Glutamatergic neuron (in vitro differentiated cells): ENCODE results near the gene ACVR2B. TPM values are rescaled to one million over a fixed set of nuclear protein-coding genes. Genes with fewer than 3 reads are reported as not detected.

Experiments
- DNase-seq: peaks from one replicate; pipeline ENCODE4 v3.0.0; 2022
- H3K27ac Mint-ChIP-seq: one replicate; pipeline ENCODE4 v1.8.0; 2020; ENCODE audit warnings: mild to moderate bottlenecking, mixed read lengths, inconsistent platforms; ENCODE audit not compliant: unreplicated experiment
- H3K27me3 Mint-ChIP-seq: one replicate; pipeline ENCODE4 v1.8.0; 2020; ENCODE audit warnings: mild to moderate bottlenecking, moderate library complexity, mixed read lengths, inconsistent platforms; ENCODE audit not compliant: unreplicated experiment
- H3K36me3 Mint-ChIP-seq: one replicate; pipeline ENCODE4 v1.8.0; 2020; ENCODE audit warnings: mild to moderate bottlenecking, mixed read lengths, inconsistent platforms; ENCODE audit not compliant: unreplicated experiment
- H3K4me1 Mint-ChIP-seq: one replicate; pipeline ENCODE4 v1.8.0; 2020; ENCODE audit warnings: mild to moderate bottlenecking, low read depth, mixed read lengths, inconsistent platforms; ENCODE audit not compliant: unreplicated experiment
- H3K4me3 Mint-ChIP-seq: one replicate; pipeline ENCODE4 v1.8.0; 2020; ENCODE audit warnings: mild to moderate bottlenecking, mixed read lengths, inconsistent platforms; ENCODE audit not compliant: unreplicated experiment
- H3K9me3 Mint-ChIP-seq: one replicate; pipeline ENCODE4 v1.8.0; 2020; ENCODE audit warnings: mild to moderate bottlenecking, moderate library complexity, mixed read lengths, inconsistent platforms; ENCODE audit not compliant: unreplicated experiment
- CTCF ChIP-seq: fragments of 200-600 bp; sonication (generic); IDR thresholded peaks from one replicate; pipeline ENCODE4 v1.5.0; 2021; ENCODE audit not compliant: partially characterized antibody, unreplicated experiment
- total RNA-seq: library from RNA; stranded (reverse); fragmentation: NEBNext Ultra II Directional; extraction: Animal tissue kit (Norgen Biotek cat#: 25700); gene quantifications from one replicate; pipeline ENCODE4 v1.2.1, GENCODE V29; 2021; ENCODE audit not compliant: unreplicated experiment

The ACVR2B gene
- total RNA-seq, 1 donor from 2014 or later = 122 TPM

GRCh38 chr3:38511546-38511945, 57.9 kb downstream of the ACVR2B start:
- Mint-ChIP-seq H3K9me3 (no peaks in the 10 kb centered on the region), H3K27ac (no peak overlapping the region), H3K27me3 (no peaks in the 10 kb centered on the region), H3K36me3 (no peaks in the 10 kb centered on the region), H3K4me1 (no peaks in the 10 kb centered on the region), H3K4me3 (no peak overlapping the region)
- no peak for DNase-seq
- TF ChIP-seq CTCF = no peak

GRCh38 chr3:38515367-38515766, 61.7 kb downstream of the ACVR2B start:
- Mint-ChIP-seq H3K4me3 (no peak overlapping the region), H3K27me3 (no peaks in the 10 kb centered on the region), H3K9me3 (no peaks in the 10 kb centered on the region), H3K36me3 (no peaks in the 10 kb centered on the region), H3K4me1 (no peaks in the 10 kb centered on the region), H3K27ac (no peak overlapping the region)
- no peak for DNase-seq
- no peak for TF ChIP-seq CTCF

GRCh38 chr3:38516669-38517068, 63.0 kb downstream of the ACVR2B start:
- DNase-seq = no peak
- TF ChIP-seq CTCF = no peak
- Mint-ChIP-seq H3K4me1 (no peaks in the 10 kb centered on the region), H3K36me3 (no peaks in the 10 kb centered on the region), H3K27ac (no peak overlapping the region), H3K9me3 (no peaks in the 10 kb centered on the region), H3K27me3 (no peaks in the 10 kb centered on the region), H3K4me3 (no peak overlapping the region)

GRCh38 chr3:38519000-38519399, 65.3 kb downstream of the ACVR2B start:
- DNase-seq = no peak
- Mint-ChIP-seq H3K4me1 (no peaks in the 10 kb centered on the region), H3K9me3 (no peaks in the 10 kb centered on the region), H3K27me3 (no peaks in the 10 kb centered on the region), H3K4me3 (no peak overlapping the region), H3K36me3 (no peaks in the 10 kb centered on the region), H3K27ac (no peak overlapping the region)
- no peak for TF ChIP-seq CTCF

- Mint-ChIP-seq H3K4me1 (no peaks in the 10 kb centered on the region), H3K9me3 (no peaks in the 10 kb centered on the region), H3K27me3 (no peaks in the 10 kb centered on the region), H3K27ac (no peak overlapping the region), H3K36me3 (no peaks in the 10 kb centered on the region), H3K4me3 (no peak overlapping the region)
- TF ChIP-seq CTCF = no peak
- DNase-seq = no peak
These were observed 66.0 kb downstream of the ACVR2B start for GRCh38 chr3:38519651-38520050.
